HCT116 (cell line): ENCODE data around the gene PLPPR3. TPM values are rescaled to one million over a fixed set of nuclear protein-coding genes. Genes with fewer than 3 reads are reported as not detected.

Source experiments
- ATAC-seq: fragments of 200-7000 bp; cut with Tn5 transposase; 2 replicates; pipeline ENCODE4 v1.9.1; 2020; ENCODE audit warnings: mild to moderate bottlenecking, moderate library complexity
- BruUV-seq: library from RNA; stranded (reverse); fragments of 400-500 nt; replicated peaks from 2 replicates; lab custom pipeline; 2021; lab: Mats Ljungman, UMichigan
- CTCF ChIA-PET: fragments of 300-600 bp; sonication (Branson Sonifier 250); formaldehyde crosslinking; loops from one replicate; lab custom pipeline; 2021; ENCODE audit warnings: antibody characterized with exemption; lab: Charles Lee
- POLR2A ChIA-PET: fragments of 300-600, 350-600 bp; sonication (Branson Sonifier 250); formaldehyde crosslinking; loops from one replicate; lab custom pipeline; 2021; ENCODE audit warnings: antibody characterized with exemption; lab: Charles Lee
- RAD21 ChIA-PET, 2 experiments: fragments of 300-600 bp; sonication (Branson Sonifier 250); formaldehyde crosslinking; loops; one replicate each; lab custom pipeline; 2023; ENCODE audit warnings: low total read pairs in 2 of 2; ENCODE audit not compliant: uncharacterized antibody in 2 of 2, unreplicated experiment in 2 of 2, low non-redundant PET in 1 of 2; lab: Charles Lee
- DNase-seq: peaks from one replicate; pipeline ENCODE4 v3.0.0-alpha.2; 2010; ENCODE audit warnings: low read depth, low spot score
- H2AFZ ChIP-seq: fragments of 200-600 bp; shearing (Covaris generic), sonication (generic); 2 replicates; pipeline ENCODE4 v1.6.1; 2017; ENCODE audit warnings: low read depth, mixed run types, mixed read lengths, antibody characterized with exemption, low read length; ENCODE audit not compliant: poor library complexity, severe bottlenecking
- H3K27ac ChIP-seq: 2 replicates; pipeline ENCODE4 v1.5.1; 2012; ENCODE audit warnings: low read depth, low read length
- H3K27me3 ChIP-seq: fragments of 200-600 bp; sonication (generic); 2 replicates; pipeline ENCODE4 v1.6.1; 2016; ENCODE audit warnings: mixed run types, low read length, mixed read lengths; ENCODE audit not compliant: insufficient read depth
- H3K36me3 ChIP-seq, 2 experiments: fragments of 200-500 bp in 1 of 2; fragments of 200-600 bp in 1 of 2; sonication (Bioruptor generic) in 1 of 2; sonication (generic) in 1 of 2; 2 replicates each; pipeline versions ENCODE4 v1.5.1 to v1.6.1; 2014 to 2016; ENCODE audit warnings: low read length in 2 of 2, inconsistent platforms in 1 of 2, mixed read lengths in 1 of 2, mixed run types in 1 of 2; ENCODE audit not compliant: insufficient read depth in 2 of 2, control insufficient read depth in 1 of 2
- H3K4me1 ChIP-seq, 2 experiments: fragments of 200-600 bp in 1 of 2; sonication (generic) in 1 of 2; 2 replicates each; pipeline versions ENCODE4 v1.5.1 to v1.6.1; 2012 to 2017; ENCODE audit warnings: low read length in 2 of 2, inconsistent platforms in 1 of 2, mild to moderate bottlenecking in 1 of 2, mixed read lengths in 1 of 2, mixed run types in 1 of 2, moderate library complexity in 1 of 2; ENCODE audit not compliant: insufficient read depth in 2 of 2, control insufficient read depth in 1 of 2
- H3K4me2 ChIP-seq: fragments of 200-600 bp; sonication (generic); 2 replicates; pipeline ENCODE4 v1.6.1; 2017; ENCODE audit warnings: mixed run types, low read length, mixed read lengths
- H3K4me3 ChIP-seq, 2 experiments: fragments of 200-600 bp in 1 of 2; sonication (generic) in 1 of 2; replicated peaks in 1 of 2; 2 replicates each; pipeline ENCODE4 v1.5.1; 2011 to 2016; ENCODE audit warnings: low read length in 2 of 2, control low read depth in 1 of 2, low read depth in 1 of 2, mild to moderate bottlenecking in 1 of 2, mixed read lengths in 1 of 2, mixed run types in 1 of 2
- H3K79me2 ChIP-seq: fragments of 200-600 bp; sonication (generic); 2 replicates; pipeline ENCODE4 v1.6.1; 2017; ENCODE audit warnings: mild to moderate bottlenecking, mixed run types, low read length, moderate library complexity, mixed read lengths; ENCODE audit not compliant: insufficient read depth
- H3K9ac ChIP-seq: fragments of 200-600 bp; sonication (generic); 2 replicates; pipeline ENCODE4 v1.6.1; 2016; ENCODE audit warnings: low read length, mixed read lengths
- H3K9me2 ChIP-seq: fragments of 200-600 bp; sonication (generic), shearing (Covaris generic); 2 replicates; pipeline ENCODE4 v1.6.1; 2017; ENCODE audit warnings: mixed run types, mild to moderate bottlenecking, moderate library complexity; ENCODE audit not compliant: insufficient read depth
- H3K9me3 ChIP-seq, 2 experiments: fragments of 200-500 bp in 1 of 2; fragments of 200-600 bp in 1 of 2; sonication (Bioruptor generic) in 1 of 2; sonication (generic) in 1 of 2; 2 replicates each; pipeline ENCODE4 v1.6.1; 2014 to 2017; ENCODE audit warnings: low read length in 2 of 2, mixed read lengths in 2 of 2, inconsistent platforms in 1 of 2, low read depth in 1 of 2, mild to moderate bottlenecking in 1 of 2, mixed run types in 1 of 2, moderate library complexity in 1 of 2; ENCODE audit not compliant: control insufficient read depth in 1 of 2, insufficient read depth in 1 of 2
- H4K20me1 ChIP-seq: fragments of 200-600 bp; sonication (generic), shearing (Covaris generic); 2 replicates; pipeline ENCODE4 v1.6.1; 2017; ENCODE audit warnings: mixed run types, mild to moderate bottlenecking, moderate library complexity; ENCODE audit not compliant: insufficient read depth
- CEBPB ChIP-seq: IDR thresholded peaks from 2 replicates; pipeline ENCODE4 v1.6.1; 2012; ENCODE audit warnings: low read depth
- EGR1 ChIP-seq: IDR thresholded peaks from 2 replicates; pipeline ENCODE4 v1.6.1; 2012; ENCODE audit warnings: low read depth
- ELF1 ChIP-seq: IDR thresholded peaks from 2 replicates; pipeline ENCODE4 v1.6.1; 2012; ENCODE audit warnings: low read depth, borderline replicate concordance
- EZH2phosphoT487 ChIP-seq: fragments of 200-600 bp; IDR thresholded peaks from 2 replicates; pipeline ENCODE4 v1.6.1; 2018; ENCODE audit warnings: antibody characterized with exemption, borderline replicate concordance
- JUND ChIP-seq: IDR thresholded peaks from 2 replicates; pipeline ENCODE4 v1.6.1; 2012
- MAX ChIP-seq: IDR thresholded peaks from 2 replicates; pipeline ENCODE4 v1.6.1; 2012
- POLR2AphosphoS5 ChIP-seq: IDR thresholded peaks from 2 replicates; pipeline ENCODE4 v1.6.1; 2011; ENCODE audit warnings: mild to moderate bottlenecking, low read depth, low read length, moderate library complexity
- SP1 ChIP-seq: IDR thresholded peaks from 2 replicates; pipeline ENCODE4 v1.6.1; 2012; ENCODE audit warnings: low read depth
- intact Hi-C: fragments of 100-400 bp; cut with micrococcal nuclease; formaldehyde crosslinking; loops from 2 replicates; pipeline ENCODE4 v1.10.0; 2022
- total RNA-seq: library from RNA; stranded (reverse); gene quantifications from one replicate; pipeline ENCODE4 v1.2.1, GENCODE V29; 2021; ENCODE audit not compliant: unreplicated experiment

The PLPPR3 gene
- total RNA-seq, 1 experiment from 2014 or later: 0.27 TPM

GRCh38 chr19:869245-870177 lies 47.8 kb upstream of the PLPPR3 start:
- BruUV-seq: no TSS peak
- ATAC-seq (peak; percentile 40), DNase-seq (peak; percentile 63)
- H3K27me3 ChIP-seq: no peaks in the 10 kb centered on the region
- no peaks in the 10 kb centered on the region for H4K20me1 ChIP-seq
- peak overlapping the region; percentile 53 for H3K4me2 ChIP-seq
- peaks cover 5 to 15% of the 10 kb centered on the region in 2 experiments; a peak in 2 of 4 replicates for H3K36me3 ChIP-seq
- H3K9me3 ChIP-seq: no peaks in the 10 kb centered on the region
- RAD21 ChIA-PET: no interaction called here
- no peak overlapping the region for H3K4me3 ChIP-seq
- no peak overlapping the region for H2AFZ ChIP-seq
- H3K4me1 ChIP-seq: peaks cover 19 to 36% of the 10 kb centered on the region in 2 experiments
- intact Hi-C loops: no loop called here
- peak overlapping the region; percentile 79 for H3K27ac ChIP-seq
- CTCF ChIA-PET: no interaction called here
- POLR2A ChIA-PET: no interaction called here
- H3K9ac ChIP-seq: peak overlapping the region; percentile 62
- TF ChIP-seq SP1 (peak; percentile 45; the same call in 1 of the 2 replicates), MAX (peak; percentile 84), CEBPB (no peak), ELF1 (no peak), EZH2phosphoT487 (no peak), POLR2AphosphoS5 (peak; percentile 37; the same call in 1 of the 2 replicates), EGR1 (no peak), JUND (peak; percentile 53)
- H3K9me2 ChIP-seq: no peaks in the 10 kb centered on the region
- H3K79me2 ChIP-seq: no peaks in the 10 kb centered on the region
